Activated CD8-positive, alpha-beta T cell treated with anti-CD3 and anti-CD28 coated beads, Interleukin-2, amount 10 ng/mL, durations not matched to agents 7 days and 5 days (primary cell): ENCODE measurements around the gene BEND6. TPM values are rescaled to one million over a fixed set of nuclear protein-coding genes. Genes with fewer than 3 reads are reported as not detected.

Experiments
- ATAC-seq: fragments of 150-1000 bp; cut with Tn5 transposase; one replicate; pipeline ENCODE4 v1.10.0; 2021; ENCODE audit warnings: moderate library complexity
- CTCF ChIA-PET: fragments of 350-600 bp; sonication (Branson Sonifier 250); formaldehyde crosslinking; loops from one replicate; lab custom pipeline; 2021; ENCODE audit warnings: antibody characterized with exemption; lab: Charles Lee
- POLR2A ChIA-PET: fragments of 350-600 bp; sonication (Branson Sonifier 250); formaldehyde crosslinking; loops from one replicate; lab custom pipeline; 2021; ENCODE audit warnings: antibody characterized with exemption; lab: Charles Lee
- DNase-seq: peaks from one replicate; pipeline ENCODE4 v3.0.0-alpha.2; 2020
- H3K27ac Mint-ChIP-seq: one replicate; pipeline ENCODE4 v1.8.0; 2021; ENCODE audit warnings: mild to moderate bottlenecking, mixed read lengths
- H3K27me3 Mint-ChIP-seq: one replicate; pipeline ENCODE4 v1.8.0; 2021; ENCODE audit warnings: low read depth, mixed read lengths
- H3K36me3 Mint-ChIP-seq: one replicate; pipeline ENCODE4 v1.8.0; 2021; ENCODE audit warnings: low read depth, mixed read lengths
- H3K4me1 Mint-ChIP-seq: one replicate; pipeline ENCODE4 v1.8.0; 2021; ENCODE audit warnings: low read depth, mixed read lengths
- H3K4me3 Mint-ChIP-seq: one replicate; pipeline ENCODE4 v1.8.0; 2021; ENCODE audit warnings: mild to moderate bottlenecking, mixed read lengths
- H3K9me3 Mint-ChIP-seq: one replicate; pipeline ENCODE4 v1.8.0; 2022; ENCODE audit warnings: mixed read lengths; ENCODE audit not compliant: insufficient read depth
- total RNA-seq, 2 experiments: library from RNA; stranded (reverse); gene quantifications; one replicate each; pipeline ENCODE4 v1.2.3, GENCODE V29; 2021

Gene BEND6
- total RNA-seq, 2 experiments from 2014 or later = not detected

DNA sequence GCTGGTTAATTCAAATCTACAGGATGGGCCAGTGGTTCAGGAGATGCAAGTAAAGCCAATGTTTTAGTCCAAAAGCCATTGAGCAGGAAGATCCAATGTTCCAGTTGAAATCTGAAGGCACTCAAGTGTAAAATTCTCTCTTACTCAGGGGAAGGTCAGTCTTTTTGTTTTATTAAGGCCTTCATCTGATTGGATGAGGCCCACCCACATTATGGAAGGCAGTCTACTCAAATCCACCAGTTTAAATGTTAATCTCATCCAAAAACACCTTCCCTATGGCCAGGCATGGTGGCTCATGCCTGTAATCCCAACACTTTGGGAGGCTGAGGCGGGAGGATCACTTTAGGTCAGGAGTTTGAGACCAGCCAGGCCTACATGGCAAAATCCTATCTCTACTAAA lies 31.3 kb upstream of the BEND6 start:
- H3K36me3 Mint-ChIP-seq = no peaks in the 10 kb centered on the region
- H3K4me1 Mint-ChIP-seq = no peaks in the 10 kb centered on the region
- no peaks in the 10 kb centered on the region for H3K9me3 Mint-ChIP-seq
- H3K27me3 Mint-ChIP-seq = peaks cover 29% of the 10 kb centered on the region
- no peak overlapping the region for H3K27ac Mint-ChIP-seq
- DNase-seq = no peak
- CTCF ChIA-PET = no interaction called here
- POLR2A ChIA-PET = no interaction called here
- H3K4me3 Mint-ChIP-seq = no peak overlapping the region
- no peak for ATAC-seq

DNA sequence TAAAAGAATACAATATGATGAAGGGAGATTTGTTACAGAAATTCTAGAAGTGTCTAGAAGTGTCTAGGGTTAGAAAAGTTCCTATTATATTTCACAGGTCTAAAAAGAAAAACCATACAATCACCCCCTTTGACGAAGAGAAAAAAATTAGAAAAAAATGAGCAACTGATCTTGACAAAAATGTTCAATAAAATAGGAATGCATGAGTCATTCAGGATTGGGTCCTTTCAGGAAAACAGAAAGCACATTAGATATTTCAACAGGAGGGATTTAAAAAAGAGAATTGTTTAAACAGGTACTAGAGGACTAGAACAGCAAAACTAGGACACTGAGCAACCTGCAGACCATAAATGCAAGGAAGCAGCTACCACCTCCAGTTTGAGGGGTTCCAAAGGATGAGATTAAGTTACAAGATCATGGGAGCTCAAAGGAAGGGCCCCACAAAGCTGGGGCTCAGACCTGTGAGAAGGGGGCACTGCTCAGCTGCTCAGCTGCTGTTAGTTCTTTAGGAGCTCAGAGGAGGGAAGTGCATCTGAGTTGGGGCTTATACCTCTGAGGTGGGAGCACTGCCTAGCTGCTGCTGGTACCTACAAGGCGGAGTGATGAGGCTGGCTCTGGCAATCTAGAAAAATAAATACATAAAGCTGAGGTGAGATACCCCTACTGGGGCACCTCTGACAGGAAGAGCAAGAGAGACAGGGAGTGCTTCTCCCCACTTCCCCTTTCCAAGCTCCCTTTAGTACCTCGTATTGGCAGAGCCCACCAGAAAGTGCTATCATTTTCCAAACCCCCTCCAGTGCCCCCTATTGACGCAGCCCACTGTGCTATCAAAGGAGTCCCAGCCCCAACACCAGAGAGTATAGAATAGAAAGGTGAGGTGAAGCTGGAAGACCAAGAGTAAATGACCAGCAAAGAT lies 27.1 kb upstream of the BEND6 start:
- CTCF ChIA-PET = no interaction called here
- no peak for ATAC-seq
- no peaks in the 10 kb centered on the region for H3K4me1 Mint-ChIP-seq
- no peak for DNase-seq
- POLR2A ChIA-PET = no interaction called here
- no peaks in the 10 kb centered on the region for H3K9me3 Mint-ChIP-seq
- no peak overlapping the region for H3K27ac Mint-ChIP-seq
- H3K36me3 Mint-ChIP-seq = no peaks in the 10 kb centered on the region
- no peak overlapping the region for H3K4me3 Mint-ChIP-seq
- peaks cover 27% of the 10 kb centered on the region for H3K27me3 Mint-ChIP-seq

DNA sequence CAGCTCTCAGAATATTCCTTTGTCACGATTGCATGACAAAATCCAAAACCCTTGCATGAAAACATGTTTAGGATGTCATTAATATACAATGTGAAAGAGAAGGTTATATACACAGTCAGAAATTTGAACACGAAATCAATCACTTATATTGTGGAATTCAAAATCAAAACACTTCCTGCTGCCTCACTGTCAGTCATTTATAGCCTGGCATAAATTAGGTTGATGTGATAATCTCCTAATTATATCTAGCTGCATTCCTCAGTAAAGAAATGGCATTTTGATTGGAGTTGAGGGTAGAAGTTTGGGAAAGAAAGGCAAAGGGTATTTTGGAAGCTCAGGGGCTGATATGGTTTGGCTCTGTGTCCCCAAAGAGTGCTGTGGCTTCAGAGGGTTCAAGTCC lies 24.1 kb upstream of the BEND6 start:
- Mint-ChIP-seq H3K27me3 (peaks cover 27% of the 10 kb centered on the region), H3K36me3 (no peaks in the 10 kb centered on the region), H3K4me1 (no peaks in the 10 kb centered on the region), H3K27ac (no peak overlapping the region), H3K4me3 (no peak overlapping the region), H3K9me3 (no peaks in the 10 kb centered on the region)
- ATAC-seq (no peak), DNase-seq (no peak)
- POLR2A ChIA-PET = no interaction called here
- CTCF ChIA-PET = no interaction called here

DNA sequence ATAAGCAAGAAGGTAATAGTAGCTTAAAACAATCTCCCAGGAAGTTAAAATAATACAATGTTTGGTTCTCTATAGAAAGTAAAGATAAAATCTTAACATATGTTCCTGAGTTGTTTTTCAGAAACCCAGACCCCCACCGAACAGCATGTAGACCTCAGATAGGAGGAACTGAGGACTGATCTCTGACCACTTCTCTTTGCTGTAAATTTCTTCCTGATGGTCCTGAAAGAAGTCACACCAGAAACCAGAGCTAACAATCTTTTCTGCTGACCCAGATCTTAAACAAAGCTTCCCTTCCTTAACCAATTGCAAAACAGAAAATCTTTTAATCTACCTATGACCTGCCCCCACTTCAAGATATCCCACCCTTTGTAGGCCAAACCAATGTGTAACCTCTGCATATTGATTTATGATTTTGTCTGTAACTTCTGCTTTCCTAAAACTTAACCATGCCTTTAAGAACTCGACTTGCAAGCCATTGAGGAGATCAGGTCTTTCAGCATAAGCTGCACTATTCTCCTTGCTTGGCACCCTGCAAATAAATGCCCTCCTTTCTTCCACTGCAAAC lies 21.9 kb upstream of the BEND6 start:
- Mint-ChIP-seq H3K4me3 (no peak overlapping the region), H3K9me3 (no peaks in the 10 kb centered on the region), H3K27ac (no peak overlapping the region), H3K4me1 (no peaks in the 10 kb centered on the region), H3K27me3 (peaks cover 19% of the 10 kb centered on the region), H3K36me3 (no peaks in the 10 kb centered on the region)
- POLR2A ChIA-PET = no interaction called here
- DNase-seq (no peak), ATAC-seq (no peak)
- CTCF ChIA-PET = interaction anchor here (1.0 kb wide), 1 partner anchor 384 kb away, joined by 3 read pairs; the partner anchor contains the start of gene PRIM2

DNA sequence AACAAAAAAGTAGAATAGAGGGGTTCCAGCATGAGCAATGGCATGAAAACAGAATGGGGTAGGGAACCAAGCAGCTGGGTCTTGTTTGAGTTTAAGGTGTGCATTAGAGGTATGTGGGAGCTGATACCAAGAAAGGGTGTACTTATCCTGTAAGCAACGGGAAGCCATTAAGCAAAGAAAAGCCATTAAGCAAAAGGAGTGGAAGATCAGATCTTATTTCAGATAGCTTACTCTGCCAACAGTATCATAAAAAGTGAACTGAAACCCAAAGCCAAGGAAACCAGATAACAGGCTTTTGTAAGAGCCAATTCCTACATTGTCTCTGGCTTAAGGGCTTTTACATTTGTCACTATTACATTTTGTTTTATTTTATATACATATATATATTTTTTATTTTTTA lies 21.3 kb upstream of the BEND6 start:
- CTCF ChIA-PET = interaction anchor here (1.6 kb wide), 1 partner anchor 31 kb away, joined by 4 read pairs; no protein-coding TSS in a partner anchor
- Mint-ChIP-seq H3K27ac (no peak overlapping the region), H3K27me3 (peaks cover 21% of the 10 kb centered on the region), H3K4me1 (no peaks in the 10 kb centered on the region), H3K9me3 (no peaks in the 10 kb centered on the region), H3K4me3 (no peak overlapping the region), H3K36me3 (no peaks in the 10 kb centered on the region)
- no peak for DNase-seq
- POLR2A ChIA-PET = no interaction called here
- ATAC-seq = no peak

DNA sequence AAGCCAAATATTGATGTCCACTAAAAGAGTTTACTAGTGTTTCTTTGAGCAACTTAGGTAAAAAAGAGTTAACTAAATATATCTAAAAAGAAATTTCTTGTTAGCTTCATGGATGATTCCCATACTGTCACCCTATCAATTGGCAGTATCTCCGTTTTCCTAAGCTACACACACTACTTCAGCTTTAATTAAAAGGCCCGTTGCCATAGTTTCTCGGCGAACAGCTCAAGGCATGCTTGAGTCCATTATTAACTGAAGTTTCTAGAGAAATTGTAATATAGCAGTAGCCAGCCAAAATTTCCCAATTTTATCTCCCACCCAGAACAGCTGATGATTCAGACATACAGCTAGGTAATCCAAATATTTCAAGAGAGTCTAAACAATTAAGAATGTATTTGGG lies 20.0 kb upstream of the BEND6 start:
- Mint-ChIP-seq H3K36me3 (no peaks in the 10 kb centered on the region), H3K4me1 (no peaks in the 10 kb centered on the region), H3K9me3 (no peaks in the 10 kb centered on the region), H3K27ac (no peak overlapping the region), H3K4me3 (no peak overlapping the region), H3K27me3 (peaks cover 20% of the 10 kb centered on the region)
- ATAC-seq (no peak), DNase-seq (no peak)
- CTCF ChIA-PET = interaction anchor here (1.6 kb wide), 1 partner anchor 32 kb away, joined by 4 read pairs; no protein-coding TSS in a partner anchor
- POLR2A ChIA-PET = no interaction called here

DNA sequence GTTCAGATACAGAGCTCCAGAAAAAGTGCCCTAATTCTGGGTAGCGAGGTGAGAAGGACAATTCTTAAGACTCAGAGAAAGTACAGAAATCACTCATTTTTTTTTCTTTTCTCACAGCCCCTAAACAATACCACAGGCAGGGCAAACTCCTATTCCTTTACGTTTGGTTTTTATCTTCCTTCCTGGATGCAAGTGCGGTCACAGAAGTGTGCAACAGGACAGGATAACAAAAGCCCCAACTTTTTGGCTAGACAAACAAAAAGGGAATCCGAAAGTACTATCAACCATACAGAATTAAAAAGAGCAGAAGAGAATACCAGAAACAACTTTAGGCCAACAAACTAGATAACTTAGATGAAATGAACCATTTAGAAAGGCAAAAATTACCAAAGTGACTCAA lies 18.4 kb upstream of the BEND6 start:
- Mint-ChIP-seq H3K36me3 (no peaks in the 10 kb centered on the region), H3K4me1 (no peaks in the 10 kb centered on the region), H3K4me3 (no peak overlapping the region), H3K9me3 (peaks cover 6% of the 10 kb centered on the region), H3K27ac (no peak overlapping the region), H3K27me3 (peaks cover 19% of the 10 kb centered on the region)
- ATAC-seq (no peak), DNase-seq (no peak)
- ChIA-PET POLR2A (no interaction called here), CTCF (no interaction called here)

DNA sequence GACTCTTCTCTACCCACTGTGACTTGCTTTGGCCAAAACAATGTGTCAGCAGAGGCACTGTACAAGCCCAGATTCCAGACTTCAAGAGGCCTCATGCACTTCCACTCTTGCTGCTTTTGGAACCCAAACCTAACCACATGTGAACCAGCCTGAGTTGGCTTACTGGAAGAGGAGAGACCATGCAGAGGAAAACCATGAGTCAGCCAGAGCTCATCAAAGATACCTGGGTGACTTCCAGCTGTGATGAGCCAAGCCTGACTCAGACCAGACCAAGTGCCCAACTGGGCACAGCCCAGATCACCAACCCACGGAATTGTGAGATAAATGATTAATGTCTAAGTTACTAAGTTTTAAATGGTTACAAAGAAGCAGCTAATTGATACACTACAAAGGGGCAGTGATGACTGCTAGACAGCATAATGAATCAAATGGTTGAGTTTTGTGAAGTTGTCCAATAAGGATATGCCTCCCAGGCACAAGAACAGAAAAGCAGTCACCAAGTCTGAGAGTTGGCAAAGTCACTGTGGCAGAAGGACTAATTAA lies 16.2 kb upstream of the BEND6 start:
- CTCF ChIA-PET = no interaction called here
- DNase-seq = no peak
- no peak overlapping the region for H3K4me3 Mint-ChIP-seq
- H3K9me3 Mint-ChIP-seq = peaks cover 6% of the 10 kb centered on the region
- H3K36me3 Mint-ChIP-seq = no peaks in the 10 kb centered on the region
- no peak overlapping the region for H3K27ac Mint-ChIP-seq
- POLR2A ChIA-PET = no interaction called here
- peaks cover 7% of the 10 kb centered on the region for H3K27me3 Mint-ChIP-seq
- ATAC-seq = no peak
- H3K4me1 Mint-ChIP-seq = no peaks in the 10 kb centered on the region

DNA sequence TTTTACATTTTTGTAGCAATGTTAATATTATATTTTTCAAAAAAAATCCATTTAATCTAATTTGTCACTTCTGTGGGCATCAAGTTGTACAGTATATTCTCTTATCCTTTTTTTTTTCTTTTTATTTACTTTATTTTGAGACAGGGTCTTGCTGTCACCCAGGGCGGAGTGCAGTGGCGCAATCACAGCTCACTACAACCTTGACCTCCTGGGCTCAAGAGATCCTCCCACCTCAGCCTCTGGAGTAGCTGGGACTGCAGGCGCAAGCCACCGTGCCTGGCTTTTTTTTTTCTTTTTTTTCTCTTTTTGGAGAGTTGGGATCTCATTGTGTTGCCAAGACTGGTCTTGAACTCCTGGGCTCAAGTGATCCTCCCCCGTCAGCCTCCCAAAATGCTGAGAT lies 14.4 kb upstream of the BEND6 start:
- no peak for DNase-seq
- no peak overlapping the region for H3K27ac Mint-ChIP-seq
- H3K4me3 Mint-ChIP-seq = no peak overlapping the region
- ChIA-PET POLR2A (no interaction called here), CTCF (interaction anchor here (0.6 kb wide), 1 partner anchor 304 kb away, joined by 4 read pairs; no protein-coding TSS in a partner anchor)
- peaks cover 6% of the 10 kb centered on the region for H3K9me3 Mint-ChIP-seq
- peaks cover 19% of the 10 kb centered on the region for H3K27me3 Mint-ChIP-seq
- no peaks in the 10 kb centered on the region for H3K36me3 Mint-ChIP-seq
- ATAC-seq = no peak
- no peaks in the 10 kb centered on the region for H3K4me1 Mint-ChIP-seq

DNA sequence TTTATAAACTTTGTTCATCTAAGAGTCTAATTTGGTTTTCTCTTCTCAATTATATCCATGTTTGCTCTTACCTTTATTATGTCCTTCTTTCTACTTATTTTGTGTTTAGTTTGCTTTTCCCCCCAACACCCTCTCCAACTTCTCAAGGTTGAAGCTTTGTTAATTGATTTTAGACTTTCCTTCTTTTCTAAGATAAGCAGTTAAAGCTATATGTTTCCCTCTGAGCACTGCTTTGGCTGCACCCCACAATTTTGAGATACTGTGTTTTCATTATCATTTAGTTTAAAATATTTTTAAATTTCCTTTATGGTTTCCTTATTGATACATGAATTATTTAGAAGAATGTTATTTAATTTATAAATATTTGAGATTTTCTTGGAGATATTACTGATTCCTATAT lies 13.9 kb upstream of the BEND6 start:
- DNase-seq = no peak
- no peak for ATAC-seq
- POLR2A ChIA-PET = no interaction called here
- H3K4me1 Mint-ChIP-seq = no peaks in the 10 kb centered on the region
- H3K9me3 Mint-ChIP-seq = peaks cover 6% of the 10 kb centered on the region
- CTCF ChIA-PET = no interaction called here
- no peaks in the 10 kb centered on the region for H3K36me3 Mint-ChIP-seq
- H3K27me3 Mint-ChIP-seq = peaks cover 24% of the 10 kb centered on the region
- no peak overlapping the region for H3K4me3 Mint-ChIP-seq
- no peak overlapping the region for H3K27ac Mint-ChIP-seq

DNA sequence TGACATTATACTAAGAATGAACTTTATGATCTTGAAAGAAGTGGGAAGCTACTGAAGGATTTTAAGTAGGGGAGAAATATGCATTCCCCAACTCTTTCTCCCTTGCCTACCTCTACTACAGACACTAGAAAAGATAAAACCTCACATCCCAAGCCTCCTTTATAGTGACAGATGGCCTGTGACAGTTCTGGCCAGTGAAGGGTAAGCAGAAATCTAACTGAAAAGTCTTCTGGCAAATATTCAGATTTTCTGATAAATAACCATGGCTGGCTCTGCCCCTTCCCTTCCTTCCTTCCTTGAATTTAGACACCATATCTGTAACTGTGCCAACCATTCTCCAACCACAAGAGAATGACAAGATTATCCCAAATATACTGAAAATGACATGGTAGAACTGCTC lies 10.2 kb upstream of the BEND6 start:
- Mint-ChIP-seq H3K9me3 (peaks cover 6% of the 10 kb centered on the region), H3K27ac (no peak overlapping the region), H3K4me1 (no peaks in the 10 kb centered on the region), H3K27me3 (peaks cover 40% of the 10 kb centered on the region), H3K4me3 (no peak overlapping the region), H3K36me3 (no peaks in the 10 kb centered on the region)
- CTCF ChIA-PET = no interaction called here
- ATAC-seq (no peak), DNase-seq (no peak)
- POLR2A ChIA-PET = no interaction called here

DNA sequence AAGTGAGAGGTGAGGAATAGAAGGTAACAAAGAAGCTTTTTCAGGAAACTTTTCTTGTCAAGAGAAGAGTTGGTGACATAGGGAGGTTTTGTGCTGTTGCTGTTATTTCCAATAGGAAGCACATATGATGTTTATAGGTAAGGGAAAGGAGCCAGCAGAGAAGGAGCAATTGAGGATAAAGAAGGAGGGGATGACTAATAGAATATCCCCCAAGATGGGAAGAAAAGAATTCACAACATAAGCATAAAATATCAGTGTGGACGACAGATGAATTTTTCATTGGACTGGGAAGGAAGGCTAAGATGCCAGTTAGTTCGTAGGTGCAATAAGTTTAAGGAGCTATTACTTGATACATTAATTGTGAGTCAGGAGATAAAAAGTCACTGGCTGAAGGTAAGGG lies 8.5 kb upstream of the BEND6 start:
- no peak overlapping the region for H3K27ac Mint-ChIP-seq
- no peaks in the 10 kb centered on the region for H3K36me3 Mint-ChIP-seq
- H3K4me1 Mint-ChIP-seq = no peaks in the 10 kb centered on the region
- CTCF ChIA-PET = no interaction called here
- ATAC-seq (no peak), DNase-seq (no peak)
- peaks cover 47% of the 10 kb centered on the region for H3K27me3 Mint-ChIP-seq
- H3K9me3 Mint-ChIP-seq = no peaks in the 10 kb centered on the region
- H3K4me3 Mint-ChIP-seq = no peak overlapping the region
- POLR2A ChIA-PET = no interaction called here
